Endodermal cell (in vitro differentiated cells): ENCODE results near the gene SPEF2. TPM values are rescaled to one million over a fixed set of nuclear protein-coding genes. Genes with fewer than 3 reads are reported as not detected.

Experiments used
- DNase-seq: peaks from one replicate; pipeline ENCODE4 v3.0.0-alpha.2; 2017
- H3K27ac ChIP-seq: 2 replicates; pipeline ENCODE4 v1.5.1; 2013; ENCODE audit warnings: mild to moderate bottlenecking, low read depth, low read length, moderate library complexity
- H3K27me3 ChIP-seq: 2 replicates; pipeline ENCODE4 v1.6.1; 2013; ENCODE audit warnings: mild to moderate bottlenecking, low read length, moderate library complexity; ENCODE audit not compliant: insufficient read depth, control insufficient read depth, poor library complexity, severe bottlenecking
- H3K36me3 ChIP-seq: 2 replicates; pipeline ENCODE4 v1.7.0; 2013; ENCODE audit warnings: mild to moderate bottlenecking, low read length, moderate library complexity; ENCODE audit not compliant: control insufficient read depth, insufficient read depth
- H3K4me1 ChIP-seq: one replicate; pipeline ENCODE4 v1.7.0; 2013; ENCODE audit warnings: low read length; ENCODE audit not compliant: control insufficient read depth, insufficient read depth
- H3K4me3 ChIP-seq: 2 replicates; pipeline ENCODE4 v1.5.1; 2013; ENCODE audit warnings: mild to moderate bottlenecking, low read length, moderate library complexity
- H3K9ac ChIP-seq: 2 replicates; pipeline ENCODE4 v1.6.1; 2013; ENCODE audit warnings: mild to moderate bottlenecking, low read length, moderate library complexity; ENCODE audit not compliant: poor library complexity, severe bottlenecking; ENCODE audit errors: extremely low read depth
- H3K9me3 ChIP-seq: 2 replicates; pipeline ENCODE4 v1.6.1; 2013; ENCODE audit warnings: mild to moderate bottlenecking, low read length, moderate library complexity; ENCODE audit not compliant: control insufficient read depth
- H3K27ac Mint-ChIP-seq: 2 replicates; pipeline ENCODE4 v1.8.0; 2020; ENCODE audit warnings: mixed read lengths
- H3K27me3 Mint-ChIP-seq: 2 replicates; pipeline ENCODE4 v1.8.0; 2021; ENCODE audit warnings: mild to moderate bottlenecking, mixed read lengths; ENCODE audit not compliant: insufficient read depth
- H3K36me3 Mint-ChIP-seq: 2 replicates; pipeline ENCODE4 v1.8.0; 2020; ENCODE audit warnings: low read depth, mixed read lengths
- H3K4me1 Mint-ChIP-seq: 2 replicates; pipeline ENCODE4 v1.8.0; 2020; ENCODE audit warnings: mixed read lengths
- H3K4me3 Mint-ChIP-seq: 2 replicates; pipeline ENCODE4 v1.8.0; 2020; ENCODE audit warnings: mild to moderate bottlenecking, moderate library complexity, mixed read lengths
- H3K9me3 Mint-ChIP-seq: 2 replicates; pipeline ENCODE4 v1.8.0; 2020; ENCODE audit warnings: mild to moderate bottlenecking, mixed read lengths
- WGBS, 2 experiments: methylation state at CpG; one replicate each; pipeline versions ENCODE4 v1.1.5 to v1.1.7; 2013; ENCODE audit warnings: missing lambda C conversion rate in 2 of 2, mixed read lengths in 1 of 2; ENCODE audit not compliant: insufficient coverage in 1 of 2, insufficient read length in 1 of 2; 5-methylcytosine and 5-hydroxymethylcytosine counted together
- total RNA-seq, 2 donors: library from RNA; stranded (reverse); fragmentation: NEBNext Ultra II Directional in 1 of 2; extraction: Animal tissue kit (Norgen Biotek cat#: 25700) in 1 of 2; gene quantifications; 2 replicates in 1 of 2; 3 replicates in 1 of 2; pipeline ENCODE4 v1.2.1, GENCODE V29; 2021
- TF ChIP-seq, protein P1 (sequence below): fragments of 200-600 bp; sonication (generic); conservative IDR thresholded peaks from 2 replicates; pipeline ENCODE4 v1.5.0; 2021; ENCODE audit warnings: antibody characterized with exemption, mild to moderate bottlenecking

The SPEF2 gene
- total RNA-seq, 2 donors from 2014 or later, result 3.3 to 4.0 TPM

- Histone ChIP-seq H3K4me3 (no peak overlapping the region), H3K4me1 (no peaks in the 10 kb centered on the region), H3K27me3 (peaks cover 17% of the 10 kb centered on the region), H3K9ac (no peak overlapping the region), H3K9me3 (no peaks in the 10 kb centered on the region), H3K27ac (no peak overlapping the region), H3K36me3 (no peaks in the 10 kb centered on the region)
- TF ChIP-seq, protein P1, sequence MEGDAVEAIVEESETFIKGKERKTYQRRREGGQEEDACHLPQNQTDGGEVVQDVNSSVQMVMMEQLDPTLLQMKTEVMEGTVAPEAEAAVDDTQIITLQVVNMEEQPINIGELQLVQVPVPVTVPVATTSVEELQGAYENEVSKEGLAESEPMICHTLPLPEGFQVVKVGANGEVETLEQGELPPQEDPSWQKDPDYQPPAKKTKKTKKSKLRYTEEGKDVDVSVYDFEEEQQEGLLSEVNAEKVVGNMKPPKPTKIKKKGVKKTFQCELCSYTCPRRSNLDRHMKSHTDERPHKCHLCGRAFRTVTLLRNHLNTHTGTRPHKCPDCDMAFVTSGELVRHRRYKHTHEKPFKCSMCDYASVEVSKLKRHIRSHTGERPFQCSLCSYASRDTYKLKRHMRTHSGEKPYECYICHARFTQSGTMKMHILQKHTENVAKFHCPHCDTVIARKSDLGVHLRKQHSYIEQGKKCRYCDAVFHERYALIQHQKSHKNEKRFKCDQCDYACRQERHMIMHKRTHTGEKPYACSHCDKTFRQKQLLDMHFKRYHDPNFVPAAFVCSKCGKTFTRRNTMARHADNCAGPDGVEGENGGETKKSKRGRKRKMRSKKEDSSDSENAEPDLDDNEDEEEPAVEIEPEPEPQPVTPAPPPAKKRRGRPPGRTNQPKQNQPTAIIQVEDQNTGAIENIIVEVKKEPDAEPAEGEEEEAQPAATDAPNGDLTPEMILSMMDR, result no peak
- no peak overlapping the region for H3K4me3 Mint-ChIP-seq
- H3K4me1 Mint-ChIP-seq, result no peaks in the 10 kb centered on the region
- H3K27me3 Mint-ChIP-seq, result peaks cover 54% of the 10 kb centered on the region
- H3K36me3 Mint-ChIP-seq, result no peaks in the 10 kb centered on the region
- H3K9me3 Mint-ChIP-seq, result no peaks in the 10 kb centered on the region
- no peak for DNase-seq
- WGBS, 2 experiments, result 90 to 93% methylated on average over 5 to 6 of the region's 6 CpGs
- no peak overlapping the region for H3K27ac Mint-ChIP-seq
Observed at GRCh38 chr5:35771300-35771699, 153.6 kb downstream of the SPEF2 start.

- H3K9me3 Mint-ChIP-seq, result no peaks in the 10 kb centered on the region
- no peak for DNase-seq
- H3K27me3 Mint-ChIP-seq, result peaks cover 52% of the 10 kb centered on the region
- TF ChIP-seq, protein P1, result no peak
- H3K27ac Mint-ChIP-seq, result no peak overlapping the region
- H3K36me3 ChIP-seq, result no peaks in the 10 kb centered on the region
- H3K4me3 ChIP-seq, result no peak overlapping the region
- H3K27ac ChIP-seq, result no peak overlapping the region
- no peak overlapping the region for H3K9ac ChIP-seq
- H3K36me3 Mint-ChIP-seq, result no peaks in the 10 kb centered on the region
- 59% methylated on average over 2 of the region's 2 CpGs; no CpG with 5 or more reads in 1 of the 2 experiments for WGBS, 2 experiments
- no peaks in the 10 kb centered on the region for H3K4me1 Mint-ChIP-seq
- peaks cover 17% of the 10 kb centered on the region for H3K27me3 ChIP-seq
- no peaks in the 10 kb centered on the region for H3K9me3 ChIP-seq
- no peak overlapping the region for H3K4me3 Mint-ChIP-seq
- H3K4me1 ChIP-seq, result no peaks in the 10 kb centered on the region
Observed at GRCh38 chr5:35771839-35772238, 154.2 kb downstream of the SPEF2 start.

GRCh38 chr5:35773967-35774366 is 156.3 kb downstream of the SPEF2 start:
- no peaks in the 10 kb centered on the region for H3K27me3 ChIP-seq
- Mint-ChIP-seq H3K4me3 (no peak overlapping the region), H3K27me3 (peaks cover 38% of the 10 kb centered on the region), H3K9me3 (no peaks in the 10 kb centered on the region), H3K36me3 (no peaks in the 10 kb centered on the region), H3K27ac (no peak overlapping the region), H3K4me1 (peaks cover 3% of the 10 kb centered on the region)
- DNase-seq, result no peak
- no peak overlapping the region for H3K9ac ChIP-seq
- no peak overlapping the region for H3K27ac ChIP-seq
- no peaks in the 10 kb centered on the region for H3K9me3 ChIP-seq
- TF ChIP-seq, protein P1, result no peak
- WGBS, 2 experiments, result 89 to 97% methylated on average over 5 to 6 of the region's 6 CpGs
- H3K36me3 ChIP-seq, result no peaks in the 10 kb centered on the region
- peaks cover 3% of the 10 kb centered on the region for H3K4me1 ChIP-seq
- no peak overlapping the region for H3K4me3 ChIP-seq
